Urothelium cell line (cell line): ENCODE data around the gene BMAL1.
"Not testable (repeated sequence)": the region's sequence is repeated elsewhere in the genome, so short reads cannot be mapped to it uniquely, and the experiment has no call there.

Experiments used
- DNase-seq: peaks from one replicate; pipeline ENCODE4 v3.0.0; 2011; ENCODE audit warnings: low spot score, mixed read lengths
- FAIRE-seq: peaks from 2 replicates; lab custom pipeline; 2011; peaks lifted over from hg19 to GRCh38; lab: Jason Lieb, UNC

The BMAL1 gene

GRCh38 chr11:13436836-13437235 lies 159.2 kb downstream of the BMAL1 start:
- not testable (repeated sequence) for FAIRE-seq, DNase-seq
